H9 (cell line): ENCODE data around the gene TAT. TPM values are rescaled to one million over a fixed set of nuclear protein-coding genes. Genes with fewer than 3 reads are reported as not detected.

Source experiments
- DNase-seq: peaks from one replicate; pipeline ENCODE4 v3.0.0-alpha.2; 2017
- H2AFZ ChIP-seq: one replicate; pipeline ENCODE4 v1.6.1; 2013; ENCODE audit warnings: mild to moderate bottlenecking, low read length, control low read depth, moderate library complexity
- H2AK5ac ChIP-seq: 2 replicates; pipeline ENCODE4 v1.6.1; 2013; ENCODE audit warnings: low read length, control low read depth, mixed read lengths; ENCODE audit not compliant: insufficient read length
- H2BK120ac ChIP-seq: one replicate; pipeline ENCODE4 v1.6.1; 2013; ENCODE audit warnings: low read depth, mild to moderate bottlenecking, low read length, control low read depth, inconsistent platforms; ENCODE audit not compliant: poor library complexity, severe bottlenecking
- H2BK12ac ChIP-seq: 2 replicates; pipeline ENCODE4 v1.6.1; 2013; ENCODE audit warnings: low read length, control low read depth, mixed read lengths, low read depth; ENCODE audit not compliant: insufficient read length
- H2BK15ac ChIP-seq: 2 replicates; pipeline ENCODE4 v1.6.1; 2013; ENCODE audit warnings: low read depth, low read length, control low read depth
- H2BK20ac ChIP-seq: one replicate; pipeline ENCODE4 v1.6.1; 2013; ENCODE audit warnings: low read depth, mild to moderate bottlenecking, low read length, control low read depth, inconsistent platforms; ENCODE audit not compliant: poor library complexity, severe bottlenecking
- H2BK5ac ChIP-seq: 2 replicates; pipeline ENCODE4 v1.6.1; 2013; ENCODE audit warnings: low read length, control low read depth, mixed read lengths; ENCODE audit not compliant: insufficient read length
- H3K14ac ChIP-seq: 2 replicates; pipeline ENCODE4 v1.6.1; 2013; ENCODE audit warnings: low read length, control low read depth; ENCODE audit not compliant: insufficient read depth
- H3K18ac ChIP-seq: 2 replicates; pipeline ENCODE4 v1.6.1; 2013; ENCODE audit warnings: low read depth, mild to moderate bottlenecking, mixed read lengths, low read length, control low read depth; ENCODE audit not compliant: insufficient read length
- H3K23ac ChIP-seq: 2 replicates; pipeline ENCODE4 v1.6.1; 2013; ENCODE audit warnings: low read length, control low read depth, mixed read lengths, low read depth; ENCODE audit not compliant: insufficient read length
- H3K23me2 ChIP-seq: 2 replicates; pipeline ENCODE4 v1.6.1; 2013; ENCODE audit warnings: low read depth, mild to moderate bottlenecking, mixed read lengths, low read length, control low read depth; ENCODE audit not compliant: insufficient read length, poor library complexity, severe bottlenecking
- H3K27ac ChIP-seq: 2 replicates; pipeline ENCODE4 v1.5.1; 2013; ENCODE audit warnings: low read length, control low read depth, mixed read lengths, low read depth; ENCODE audit not compliant: insufficient read length
- H3K27me3 ChIP-seq: 2 replicates; pipeline ENCODE4 v1.6.1; 2013; ENCODE audit warnings: low read length, control low read depth, inconsistent platforms; ENCODE audit not compliant: insufficient read depth
- H3K4ac ChIP-seq: 2 replicates; pipeline ENCODE4 v1.6.1; 2013; ENCODE audit warnings: low read depth, mild to moderate bottlenecking, control low read depth, inconsistent platforms, low read length, moderate library complexity
- H3K4me1 ChIP-seq: 2 replicates; pipeline ENCODE4 v1.6.1; 2013; ENCODE audit warnings: low read length, control low read depth, inconsistent platforms; ENCODE audit not compliant: insufficient read depth
- H3K4me2 ChIP-seq: 2 replicates; pipeline ENCODE4 v1.6.1; 2013; ENCODE audit warnings: low read length, control low read depth, mixed read lengths; ENCODE audit not compliant: insufficient read length, insufficient read depth
- H3K56ac ChIP-seq: 2 replicates; pipeline ENCODE4 v1.6.1; 2013; ENCODE audit warnings: low read depth, mild to moderate bottlenecking, mixed read lengths, low read length, control low read depth; ENCODE audit not compliant: insufficient read length
- H3K79me1 ChIP-seq: 2 replicates; pipeline ENCODE4 v1.6.1; 2013; ENCODE audit warnings: low read depth, mild to moderate bottlenecking, moderate library complexity, low read length, control low read depth, inconsistent platforms; ENCODE audit not compliant: insufficient read depth, poor library complexity, severe bottlenecking
- H3K79me2 ChIP-seq: 2 replicates; pipeline ENCODE4 v1.6.1; 2013; ENCODE audit warnings: low read length, control low read depth, inconsistent platforms; ENCODE audit not compliant: insufficient read depth
- H3K9ac ChIP-seq: 2 replicates; pipeline ENCODE4 v1.6.1; 2013; ENCODE audit warnings: low read length, control low read depth, mixed read lengths; ENCODE audit not compliant: insufficient read length; ENCODE audit errors: extremely low read depth
- H3K9me3 ChIP-seq: one replicate; pipeline ENCODE4 v1.6.1; 2013; ENCODE audit warnings: low read depth, low read length, inconsistent platforms; ENCODE audit not compliant: control insufficient read depth
- H3T11ph ChIP-seq: one replicate; pipeline ENCODE4 v1.6.1; 2013; ENCODE audit warnings: mild to moderate bottlenecking, low read length, control low read depth, inconsistent platforms
- H4K20me1 ChIP-seq: one replicate; pipeline ENCODE4 v1.6.1; 2013; ENCODE audit not compliant: control insufficient read depth, insufficient read length, insufficient read depth
- H4K5ac ChIP-seq: 2 replicates; pipeline ENCODE4 v1.6.1; 2013; ENCODE audit warnings: low read depth, mild to moderate bottlenecking, mixed read lengths, low read length, control low read depth; ENCODE audit not compliant: insufficient read length
- H4K8ac ChIP-seq: replicated peaks from 2 replicates; pipeline ENCODE4 v1.6.1; 2013; ENCODE audit warnings: low read length, control low read depth, mixed read lengths, low read depth; ENCODE audit not compliant: insufficient read length
- H4K91ac ChIP-seq: 2 replicates; pipeline ENCODE4 v1.6.1; 2013; ENCODE audit warnings: low read depth, mild to moderate bottlenecking, moderate library complexity, mixed read lengths, low read length, control low read depth; ENCODE audit not compliant: insufficient read length
- H3K27ac Mint-ChIP-seq, 3 experiments: 2 replicates in 2 of 3; 3 replicates in 1 of 3; pipeline ENCODE4 v1.8.0; 2020 to 2021; ENCODE audit warnings: mixed read lengths in 3 of 3, mild to moderate bottlenecking in 1 of 3, moderate library complexity in 1 of 3
- H3K27me3 Mint-ChIP-seq: 2 replicates; pipeline ENCODE4 v1.8.0; 2021; ENCODE audit warnings: low read depth, mild to moderate bottlenecking, moderate library complexity, mixed read lengths
- H3K36me3 Mint-ChIP-seq, 3 experiments: 2 replicates in 2 of 3; 3 replicates in 1 of 3; pipeline ENCODE4 v1.8.0; 2020 to 2021; ENCODE audit warnings: low read depth in 3 of 3, mixed read lengths in 3 of 3; ENCODE audit not compliant: insufficient read depth in 1 of 3
- H3K4me1 Mint-ChIP-seq, 2 experiments: 2 replicates each; pipeline ENCODE4 v1.8.0; 2020; ENCODE audit warnings: mixed read lengths in 2 of 2
- H3K4me3 Mint-ChIP-seq, 2 experiments: 2 replicates in 1 of 2; 3 replicates in 1 of 2; pipeline ENCODE4 v1.8.0; 2020 to 2021; ENCODE audit warnings: mild to moderate bottlenecking in 2 of 2, mixed read lengths in 2 of 2, moderate library complexity in 1 of 2
- H3K9me3 Mint-ChIP-seq, 2 experiments: 2 replicates in 1 of 2; 3 replicates in 1 of 2; pipeline ENCODE4 v1.8.0; 2020; ENCODE audit warnings: mild to moderate bottlenecking in 2 of 2, mixed read lengths in 2 of 2, moderate library complexity in 1 of 2
- CTCF ChIP-seq: fragments of 200-600 bp; sonication (generic); conservative IDR thresholded peaks from 3 replicates; pipeline ENCODE4 v1.8.0; 2021; ENCODE audit warnings: antibody characterized with exemption, mild to moderate bottlenecking
- WGBS: extraction: QIAGEN DNeasy Blood & Tissue Kit; methylation state at CpG from one replicate; pipeline ENCODE4 v1.1.7; 2013; ENCODE audit warnings: missing lambda C conversion rate, low lambda C conversion rate, mixed read lengths; ENCODE audit not compliant: insufficient read length; ENCODE audit errors: extremely low coverage; 5-methylcytosine and 5-hydroxymethylcytosine counted together
- total RNA-seq: library from RNA; stranded (reverse); gene quantifications from 2 replicates; pipeline ENCODE4 v1.2.1, GENCODE V29; 2021

Gene TAT
- total RNA-seq, 1 experiment from 2014 or later = not detected

- H2BK12ac ChIP-seq = no peak overlapping the region
- no peak overlapping the region for H4K8ac ChIP-seq
- Mint-ChIP-seq H3K36me3 (no peaks in the 10 kb centered on the region), H3K9me3 (no peaks in the 10 kb centered on the region), H3K4me1 (no peaks in the 10 kb centered on the region; a peak in 1 of 4 replicates), H3K4me3 (no peak overlapping the region), H3K27ac (no peak overlapping the region), H3K27me3 (no peaks in the 10 kb centered on the region)
- DNase-seq = no peak
- H2BK15ac ChIP-seq = no peak overlapping the region
- no peak overlapping the region for H4K5ac ChIP-seq
- no peak overlapping the region for H3K14ac ChIP-seq
- H2AK5ac ChIP-seq = no peak overlapping the region
- H3K4ac ChIP-seq = no peak overlapping the region
- H3K56ac ChIP-seq = no peak overlapping the region
- H3T11ph ChIP-seq = no peak overlapping the region
- no peaks in the 10 kb centered on the region for H3K4me1 ChIP-seq
- H4K91ac ChIP-seq = no peak overlapping the region
- H4K20me1 ChIP-seq = no peaks in the 10 kb centered on the region
- no peak overlapping the region for H2BK5ac ChIP-seq
- no peak overlapping the region for H2AFZ ChIP-seq
- no peaks in the 10 kb centered on the region for H3K79me1 ChIP-seq
- no peak overlapping the region for H3K18ac ChIP-seq
- H2BK120ac ChIP-seq = no peak overlapping the region
- WGBS = no CpG with 5 or more reads among the region's 28 CpGs
- H3K23me2 ChIP-seq = no peaks in the 10 kb centered on the region
- H3K4me2 ChIP-seq = no peak overlapping the region
- H2BK20ac ChIP-seq = no peak overlapping the region
- no peak for TF ChIP-seq CTCF
- H3K9ac ChIP-seq = no peak overlapping the region
- no peak overlapping the region for H3K27ac ChIP-seq
- no peak overlapping the region for H3K23ac ChIP-seq
- H3K27me3 ChIP-seq = no peaks in the 10 kb centered on the region
- H3K9me3 ChIP-seq = no peaks in the 10 kb centered on the region
- no peaks in the 10 kb centered on the region for H3K79me2 ChIP-seq
Measured at GRCh38 chr16:71536752-71537499, 40.0 kb downstream of the TAT start.
